ENCODE results near the gene CALD1.

CALD1 gene

GRCh38 chr7:134766779-134767519, 12.5 kb upstream of the CALD1 start:
- no peak for DNase-seq

DNA sequence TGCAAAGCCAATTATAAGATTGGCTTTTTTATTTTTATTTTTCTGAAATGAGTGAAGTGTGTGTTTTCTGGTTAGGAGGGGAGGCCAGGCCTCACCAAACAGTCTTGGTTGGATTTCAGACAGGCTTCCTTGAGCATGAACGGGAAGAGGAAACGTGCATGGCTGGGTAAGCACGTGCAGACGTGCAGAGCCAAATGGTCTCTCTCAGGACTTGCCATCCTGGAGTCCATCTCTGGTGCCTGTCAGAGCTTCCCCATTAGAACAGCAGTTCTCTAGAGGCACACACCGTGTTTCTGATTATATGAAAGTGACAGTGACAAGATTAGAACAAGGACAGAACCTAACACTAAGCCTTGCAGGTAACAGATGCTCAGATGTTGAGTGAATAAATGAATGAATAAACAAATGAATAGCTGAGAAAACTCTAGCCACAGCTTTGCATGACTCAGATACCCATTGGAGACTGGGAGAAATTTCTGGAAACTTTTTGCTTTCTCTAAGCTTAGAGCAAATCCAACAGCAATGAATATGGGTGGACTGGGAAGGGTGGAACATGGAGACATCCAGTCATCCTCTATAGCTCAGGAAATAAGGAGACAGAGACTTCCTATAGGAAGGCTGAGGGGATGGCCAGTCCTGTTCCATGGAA, 11.8 kb upstream of the CALD1 start:
- no peak for DNase-seq

GRCh38 chr7:134768243-134768642, 11.2 kb upstream of the CALD1 start:
- no peak for DNase-seq

- no peak for DNase-seq
Observed at GRCh38 chr7:134770676-134771075, 8.8 kb upstream of the CALD1 start.

DNA sequence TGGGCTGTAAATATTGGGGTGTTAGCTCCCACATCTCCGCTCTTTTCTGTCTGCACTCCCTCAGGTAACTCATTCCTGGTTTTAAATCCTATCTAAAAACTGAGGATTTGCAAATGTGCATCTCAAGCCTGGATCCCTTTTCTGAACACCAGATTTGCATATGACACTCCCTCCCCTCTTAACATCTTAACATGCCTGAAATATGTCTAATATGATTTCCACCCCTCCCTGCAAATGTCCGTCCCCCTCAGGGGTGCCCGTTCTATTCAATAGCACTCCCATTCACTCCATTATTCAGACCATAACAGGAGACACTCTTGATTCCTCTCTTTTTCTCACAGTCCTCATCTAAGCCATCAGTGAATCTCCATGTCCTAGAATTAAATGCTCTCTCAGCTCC, 8.3 kb upstream of the CALD1 start:
- DNase-seq, result no peak

GRCh38 chr7:134771889-134772288, 7.5 kb upstream of the CALD1 start:
- no peak for DNase-seq

DNA sequence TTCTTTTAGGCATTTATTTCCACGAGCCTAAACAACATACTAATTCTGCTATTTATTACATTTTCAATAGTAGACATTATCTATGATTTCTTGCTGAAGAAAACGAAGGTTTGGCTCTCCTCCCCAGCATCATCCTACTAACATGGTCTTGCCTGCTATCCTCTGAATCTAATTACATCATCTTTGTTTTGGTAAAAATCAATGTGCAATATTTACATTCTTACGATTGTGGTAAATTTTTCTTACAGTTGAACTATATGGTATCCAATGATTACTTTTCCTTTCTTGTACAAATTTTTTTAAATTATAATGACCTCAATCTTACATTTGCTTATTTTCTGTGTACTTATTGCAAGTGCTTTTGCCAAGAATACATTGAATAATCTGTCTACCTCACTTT, 7.0 kb upstream of the CALD1 start:
- no peak for DNase-seq

DNA sequence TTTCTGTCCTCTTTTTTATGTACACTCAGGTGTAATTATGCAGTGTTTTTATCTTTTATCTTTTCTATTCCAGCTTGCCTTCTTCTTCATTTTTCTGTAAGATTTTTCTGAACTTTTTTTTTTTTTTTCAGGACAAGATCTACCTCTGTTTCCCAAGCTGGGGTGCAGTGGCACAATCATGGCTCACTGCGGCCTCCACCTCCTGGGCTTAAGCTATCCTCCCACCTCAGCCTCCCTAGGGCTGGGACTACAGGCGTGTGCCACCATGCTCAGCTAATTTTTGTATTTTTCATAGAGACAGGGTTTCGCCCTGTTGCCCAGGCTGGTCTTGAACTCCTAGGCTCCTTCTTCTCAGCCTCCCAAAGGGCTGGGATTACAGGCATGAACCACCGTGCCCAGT, 6.3 kb upstream of the CALD1 start:
- no peak for DNase-seq

DNA sequence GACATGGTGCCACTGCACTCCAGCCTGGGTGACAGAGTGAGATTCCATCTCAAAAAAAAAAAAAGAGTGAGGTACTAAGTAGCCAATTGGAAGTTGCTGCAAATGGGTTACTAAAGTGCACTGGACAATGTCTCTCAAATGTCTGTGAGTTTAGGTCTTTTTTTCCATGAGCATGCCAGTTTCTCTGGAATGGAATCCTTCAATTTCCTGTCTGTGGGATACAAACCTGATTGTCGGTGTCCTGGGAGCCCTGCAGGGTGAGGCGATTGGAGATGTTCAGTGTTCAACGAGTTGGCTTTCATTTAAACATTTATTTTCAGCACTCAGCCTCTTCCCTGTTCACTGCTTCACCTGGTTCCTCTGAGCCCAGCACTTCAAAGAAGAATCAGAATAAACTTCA, 5.3 kb upstream of the CALD1 start:
- no peak for DNase-seq

DNA sequence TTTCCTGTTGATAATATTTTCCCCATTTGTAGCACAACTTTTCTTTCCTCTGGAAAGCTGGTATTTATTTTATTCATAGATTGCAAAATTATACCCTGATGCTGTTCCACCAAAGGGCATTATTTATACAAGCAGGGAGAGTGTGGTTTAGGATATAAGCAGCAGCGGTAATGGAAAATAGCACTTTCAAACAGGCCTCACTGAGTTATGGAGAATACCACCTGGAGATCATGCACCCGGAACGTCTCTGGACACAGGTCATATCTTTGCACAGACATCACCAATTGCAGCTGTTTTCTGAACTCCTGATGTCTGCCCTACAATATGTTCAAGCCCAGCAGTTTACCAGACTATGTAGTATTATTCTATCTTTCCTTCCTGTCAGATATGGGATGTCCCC, 2.0 kb upstream of the CALD1 start:
- DNase-seq, result no peak

- DNase-seq, result no peak
Observed at GRCh38 chr7:134777908-134778580, 1.4 kb upstream of the CALD1 start.

- DNase-seq, result no peak
Observed at GRCh38 chr7:134779741-134780065, 269 bp downstream of the CALD1 start.

- DNase-seq, result no peak
Observed at GRCh38 chr7:134780166-134780828, 863 bp downstream of the CALD1 start.

DNA sequence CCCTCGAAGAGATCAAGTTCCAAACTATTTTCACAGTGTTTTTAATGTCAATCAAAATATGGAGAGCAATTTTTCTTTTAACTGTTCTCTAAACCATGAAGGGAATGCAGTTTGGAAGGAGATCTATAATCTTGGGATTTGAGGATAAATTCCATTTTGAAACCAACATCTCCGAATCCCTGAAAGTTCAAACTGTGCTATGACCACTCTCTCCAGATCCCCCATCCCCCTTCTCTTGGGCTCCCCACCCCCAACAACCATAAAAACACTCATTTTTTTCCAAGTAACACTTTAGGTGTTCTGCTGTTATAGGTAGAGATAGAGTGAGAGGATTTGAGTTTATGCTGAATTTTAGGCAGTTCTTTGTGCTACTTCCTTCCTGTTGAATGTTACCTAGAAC, 1.7 kb downstream of the CALD1 start:
- no peak for DNase-seq

DNA sequence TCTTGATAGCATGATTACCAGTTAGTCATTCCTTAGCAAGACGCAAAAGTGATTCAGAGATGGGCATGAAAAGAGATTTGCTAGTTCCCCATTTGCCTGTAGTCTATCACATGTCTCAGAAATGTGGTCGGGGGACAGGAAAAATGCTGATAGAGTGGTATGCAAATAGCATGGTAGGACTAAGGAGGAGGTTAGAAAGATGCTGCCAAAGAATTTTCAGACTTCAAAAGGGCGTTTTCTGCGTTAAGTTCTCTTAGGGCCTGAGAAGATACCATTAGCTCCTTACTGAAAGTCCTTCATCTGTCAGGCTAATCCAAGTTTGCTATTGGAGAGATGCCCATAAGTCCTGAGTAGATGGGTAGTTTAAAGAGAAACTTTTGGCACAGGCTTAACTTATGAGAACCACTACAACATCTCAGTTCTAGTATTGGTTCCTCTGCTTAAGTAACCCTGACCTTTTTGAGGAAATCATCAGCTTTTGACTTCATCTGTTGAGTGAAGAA, 2.7 kb downstream of the CALD1 start:
- DNase-seq, result no peak

DNA sequence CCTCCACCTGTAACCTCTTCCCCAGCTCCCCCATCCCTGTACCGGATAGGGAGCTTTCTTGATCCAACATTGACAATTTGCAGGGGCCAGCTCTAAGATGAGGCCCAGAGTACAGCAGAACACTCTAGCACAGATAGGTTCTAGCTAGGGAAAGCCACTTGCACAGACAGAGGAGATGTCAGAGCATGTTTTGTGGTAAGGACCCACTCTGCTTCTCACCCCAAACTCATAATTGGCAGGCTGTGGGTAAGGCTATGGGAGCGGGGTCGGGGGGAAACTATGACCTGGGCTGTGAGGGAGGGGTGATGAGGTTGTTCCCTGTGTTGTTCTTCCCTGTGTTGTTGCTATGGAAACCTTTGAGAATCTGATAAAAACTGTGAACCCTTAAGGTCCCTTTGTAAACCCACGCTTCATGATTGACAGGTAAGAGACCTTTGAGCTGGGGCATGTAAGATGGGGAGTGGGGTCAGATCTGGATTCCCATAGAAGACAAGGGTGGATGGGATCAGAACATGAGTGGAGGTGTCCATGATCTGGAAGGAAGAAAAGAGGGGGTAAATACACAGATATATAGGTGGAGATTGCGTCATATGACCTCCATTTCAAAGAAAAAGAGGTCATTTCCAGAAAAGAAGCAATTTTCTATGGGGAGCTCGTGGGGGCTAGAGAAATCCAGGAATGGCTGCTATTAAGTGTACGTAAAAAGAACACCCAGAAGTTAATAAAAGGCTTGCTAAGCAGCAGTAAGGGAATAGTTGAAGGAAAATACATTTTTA, 4.0 kb downstream of the CALD1 start:
- DNase-seq, result no peak

- DNase-seq, result no peak
Observed at GRCh38 chr7:134784251-134785049, 5.0 kb downstream of the CALD1 start.

DNA sequence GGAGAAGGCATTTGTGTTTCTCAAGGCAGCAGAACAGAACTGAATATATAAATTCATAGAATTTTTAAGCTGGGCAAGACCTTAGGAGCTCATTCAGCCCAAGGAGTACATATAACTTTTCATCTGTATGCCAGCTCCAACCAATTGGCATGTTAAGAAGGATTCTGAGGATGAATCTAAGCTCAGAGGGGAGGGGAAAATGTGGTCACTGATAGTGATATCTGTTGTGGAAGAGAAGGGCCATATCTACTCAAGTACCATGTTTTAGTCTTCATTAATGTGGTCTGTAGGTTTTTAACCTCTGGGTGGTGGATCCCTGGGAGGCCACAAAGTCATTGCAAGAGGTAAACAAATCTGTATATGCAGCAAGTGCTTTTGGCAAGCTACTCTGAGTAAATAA, 6.4 kb downstream of the CALD1 start:
- no peak for DNase-seq

GRCh38 chr7:134787064-134787463, 7.6 kb downstream of the CALD1 start:
- DNase-seq, result no peak

DNA sequence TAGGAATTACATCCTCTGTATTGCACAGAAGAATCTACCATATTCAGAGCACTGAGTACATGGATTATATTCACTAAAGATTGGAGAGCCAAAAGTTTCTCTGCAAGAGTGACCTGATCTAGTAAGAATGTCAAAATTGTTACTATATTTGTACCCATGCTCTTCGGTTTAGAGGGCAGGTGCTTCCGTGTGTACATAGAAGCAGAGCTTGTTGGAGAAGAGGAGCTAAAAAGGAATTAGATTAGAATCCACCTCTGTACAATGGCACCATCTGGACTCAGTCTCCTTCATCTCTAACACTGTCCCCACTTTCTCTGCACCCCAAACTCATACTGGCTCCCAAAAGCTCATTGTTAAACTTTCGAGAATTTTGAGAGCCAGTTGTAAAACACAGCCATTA, 8.3 kb downstream of the CALD1 start:
- no peak for DNase-seq

DNA sequence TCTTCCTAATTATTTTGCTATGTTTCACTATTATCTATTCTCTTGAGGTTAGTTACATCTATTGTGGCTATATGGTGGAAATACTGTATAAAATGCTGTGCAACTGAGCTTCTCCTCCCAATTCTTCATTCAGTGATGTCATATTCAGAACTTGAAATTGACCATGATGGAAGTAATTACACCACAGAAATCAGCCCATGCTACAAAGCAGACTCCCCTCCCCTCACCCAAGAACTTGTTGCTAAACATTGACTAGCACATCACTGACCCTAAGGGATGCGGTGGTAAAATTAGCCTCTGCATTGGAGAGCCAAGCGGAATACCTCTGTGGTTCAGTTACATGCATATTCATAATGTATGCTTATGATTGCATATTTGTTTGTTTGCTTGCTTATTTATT, 8.8 kb downstream of the CALD1 start:
- DNase-seq, result no peak
